Measurements from ENCODE around the gene MKRN1.
A peak's percentile ranks its signal among the peaks of the same experiment; 100 is the strongest.
"Not testable (repeated sequence)": the region's sequence is repeated elsewhere in the genome, so short reads cannot be mapped to it uniquely, and the experiment has no call there.

The MKRN1 gene

DNA sequence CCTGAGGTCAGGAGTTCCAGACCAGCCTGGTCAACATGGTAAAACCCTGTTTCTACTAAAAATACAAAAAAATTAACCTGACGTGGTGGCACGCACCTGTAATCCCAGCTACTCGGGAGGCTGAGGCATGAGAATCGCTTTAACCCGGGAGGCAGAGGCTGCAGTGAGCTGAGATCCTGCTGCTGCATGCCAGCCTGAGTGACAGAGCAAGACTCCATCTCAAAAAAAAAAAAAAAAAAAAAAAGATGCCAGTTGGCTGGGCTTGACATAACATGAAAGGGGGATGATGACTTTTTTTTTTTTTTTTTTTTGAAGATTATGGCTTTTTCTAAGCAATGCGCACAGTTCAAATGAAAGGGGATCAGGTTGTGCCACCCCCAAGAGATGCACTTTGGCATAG, 28.3 kb upstream of the MKRN1 start:
- not testable (repeated sequence) for H3K9ac ChIP-seq (ENCODE audit: low read depth, low read length); H3K4me1 ChIP-seq (ENCODE audit: control insufficient read depth, insufficient read depth, low read length)

DNA sequence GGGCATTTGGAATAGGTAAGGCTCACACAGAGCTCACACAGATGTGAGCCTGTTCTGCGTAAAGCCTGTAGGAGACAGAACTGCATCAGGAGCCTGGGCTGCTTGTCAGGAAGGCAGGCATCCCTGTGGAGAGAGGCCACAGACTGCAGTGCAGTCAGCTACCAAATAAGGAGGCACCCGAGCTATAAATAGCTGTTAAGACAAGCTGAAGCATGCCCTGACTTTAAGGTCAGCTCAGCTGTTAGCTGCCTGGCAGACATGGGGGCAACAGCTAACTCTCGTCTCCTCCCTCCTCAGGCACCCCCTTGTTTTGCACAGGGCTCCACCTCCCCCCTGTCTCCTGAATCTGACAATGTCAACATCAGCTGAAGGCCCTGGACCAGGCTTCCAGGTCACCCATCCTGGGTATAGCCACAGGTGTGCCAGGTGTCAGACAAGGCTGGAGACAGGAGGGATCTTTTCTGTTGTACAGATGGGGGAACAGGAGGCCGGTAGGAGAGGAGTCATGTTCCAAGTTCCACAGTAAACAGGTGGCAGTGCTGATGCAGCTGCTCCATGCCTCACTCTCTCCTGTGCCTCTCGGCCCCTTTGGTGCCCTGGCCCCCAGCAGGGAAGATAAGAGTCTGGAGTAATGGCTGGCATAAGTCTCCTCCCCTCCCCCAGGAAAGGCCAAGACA, 27.6 kb upstream of the MKRN1 start:
- no peaks in the 10 kb centered on the region for H3K36me3 ChIP-seq (ENCODE audit: insufficient read depth, low read length)
- no peak overlapping the region for H3K9ac ChIP-seq (ENCODE audit: low read depth, low read length)
- no peaks in the 10 kb centered on the region for H3K9me3 ChIP-seq (replicated peaks; ENCODE audit: low read length)
- H3K27me3 ChIP-seq (ENCODE audit: control insufficient read depth, insufficient read depth, low read length) = no peaks in the 10 kb centered on the region
- H3K4me3 ChIP-seq (ENCODE audit: low read length) = no peak overlapping the region
- no peak overlapping the region for H3K4me2 ChIP-seq (ENCODE audit: low read length)
- peaks cover 4% of the 10 kb centered on the region for H3K4me1 ChIP-seq (ENCODE audit: control insufficient read depth, insufficient read depth, low read length)

More for the DNA sequence above, 28.3 kb upstream of the MKRN1 start:
- H3K36me3 ChIP-seq (ENCODE audit: insufficient read depth, low read length); H3K9me3 ChIP-seq (replicated peaks; ENCODE audit: low read length); H3K27me3 ChIP-seq (ENCODE audit: control insufficient read depth, insufficient read depth, low read length); H3K4me3 ChIP-seq (ENCODE audit: low read length); H3K4me2 ChIP-seq (ENCODE audit: low read length): not testable (repeated sequence)

DNA sequence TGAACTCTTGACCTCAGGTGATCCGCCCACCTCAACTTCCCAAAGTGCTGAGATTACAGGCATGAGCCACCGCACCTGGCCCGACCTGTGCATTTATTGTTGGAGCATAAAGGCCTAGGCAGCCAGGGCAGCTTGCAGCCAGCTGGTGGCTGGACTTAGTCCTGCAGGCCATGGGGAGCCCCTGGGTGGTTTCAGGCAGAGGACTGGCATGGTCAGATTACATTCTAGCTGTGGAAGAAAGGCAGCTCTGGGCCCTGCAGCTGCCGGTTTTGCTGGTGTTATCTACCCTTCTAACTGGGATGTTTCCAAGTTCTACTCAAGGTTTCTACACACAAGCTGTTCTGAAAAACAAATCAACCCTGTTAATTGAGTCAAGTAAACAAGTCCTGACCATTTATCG, 22.7 kb upstream of the MKRN1 start:
- Histone ChIP-seq H3K9ac (ENCODE audit: low read depth, low read length) (no peak overlapping the region), H3K9me3 (replicated peaks; ENCODE audit: low read length) (no peaks in the 10 kb centered on the region), H3K36me3 (ENCODE audit: insufficient read depth, low read length) (no peaks in the 10 kb centered on the region), H3K4me1 (ENCODE audit: control insufficient read depth, insufficient read depth, low read length) (peaks cover 2% of the 10 kb centered on the region), H3K4me2 (ENCODE audit: low read length) (no peak overlapping the region), H3K27me3 (ENCODE audit: control insufficient read depth, insufficient read depth, low read length) (no peaks in the 10 kb centered on the region), H3K4me3 (ENCODE audit: low read length) (no peak overlapping the region)

DNA sequence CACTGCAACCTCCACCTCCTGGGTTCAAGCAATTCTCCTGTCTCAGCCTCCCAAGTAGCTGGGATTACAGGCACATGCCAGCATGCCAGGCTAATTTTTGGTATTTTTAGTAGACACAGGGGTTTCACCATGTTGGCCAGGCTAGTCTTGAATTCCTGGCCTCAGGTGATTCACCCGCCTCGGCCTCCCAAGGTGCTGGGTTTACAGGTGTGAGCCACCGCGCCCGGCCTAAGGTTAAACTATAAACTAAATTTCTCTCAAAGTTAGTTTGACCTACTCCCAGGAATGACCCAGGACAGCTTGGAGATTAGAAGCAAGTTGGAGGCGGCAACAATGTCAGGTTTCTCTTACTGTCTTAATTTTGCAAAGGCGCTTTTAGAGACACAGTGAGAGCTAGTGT, 18.5 kb upstream of the MKRN1 start:
- not testable (repeated sequence) for H3K9ac ChIP-seq (ENCODE audit: low read depth, low read length); H3K9me3 ChIP-seq (replicated peaks; ENCODE audit: low read length); H3K4me1 ChIP-seq (ENCODE audit: control insufficient read depth, insufficient read depth, low read length); H3K27me3 ChIP-seq (ENCODE audit: control insufficient read depth, insufficient read depth, low read length); H3K4me2 ChIP-seq (ENCODE audit: low read length); H3K36me3 ChIP-seq (ENCODE audit: insufficient read depth, low read length); H3K4me3 ChIP-seq (ENCODE audit: low read length)

DNA sequence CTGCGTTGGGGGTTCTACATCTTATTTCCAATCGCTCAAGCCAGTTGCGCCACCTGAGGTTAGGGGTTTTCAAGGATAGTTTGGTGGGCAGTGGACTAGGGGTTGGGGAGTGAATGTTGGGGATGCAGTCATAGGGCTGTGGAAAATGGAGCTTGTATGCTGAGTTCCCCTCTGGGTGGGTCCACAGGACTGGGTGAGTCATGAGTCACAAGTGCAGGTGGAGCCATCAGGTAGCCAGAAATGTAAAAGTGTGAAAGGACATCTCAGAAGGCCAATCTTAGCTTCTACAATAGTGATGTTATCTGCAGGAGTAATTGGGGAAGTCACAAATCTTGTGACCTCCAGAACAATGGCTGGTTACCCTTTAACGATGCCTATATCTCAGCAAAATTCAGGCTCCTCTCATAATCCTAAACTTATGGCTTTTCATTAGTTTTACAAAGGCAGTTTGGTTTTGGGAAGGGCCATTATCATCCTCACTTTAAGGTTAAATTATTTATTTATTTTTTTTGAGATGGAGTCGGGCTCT, 18.0 kb upstream of the MKRN1 start:
- Histone ChIP-seq H3K4me1 (ENCODE audit: control insufficient read depth, insufficient read depth, low read length) (no peaks in the 10 kb centered on the region), H3K36me3 (ENCODE audit: insufficient read depth, low read length) (no peaks in the 10 kb centered on the region), H3K4me3 (ENCODE audit: low read length) (no peak overlapping the region), H3K9me3 (replicated peaks; ENCODE audit: low read length) (no peaks in the 10 kb centered on the region), H3K9ac (ENCODE audit: low read depth, low read length) (no peak overlapping the region), H3K27me3 (ENCODE audit: control insufficient read depth, insufficient read depth, low read length) (no peaks in the 10 kb centered on the region), H3K4me2 (ENCODE audit: low read length) (no peak overlapping the region)

DNA sequence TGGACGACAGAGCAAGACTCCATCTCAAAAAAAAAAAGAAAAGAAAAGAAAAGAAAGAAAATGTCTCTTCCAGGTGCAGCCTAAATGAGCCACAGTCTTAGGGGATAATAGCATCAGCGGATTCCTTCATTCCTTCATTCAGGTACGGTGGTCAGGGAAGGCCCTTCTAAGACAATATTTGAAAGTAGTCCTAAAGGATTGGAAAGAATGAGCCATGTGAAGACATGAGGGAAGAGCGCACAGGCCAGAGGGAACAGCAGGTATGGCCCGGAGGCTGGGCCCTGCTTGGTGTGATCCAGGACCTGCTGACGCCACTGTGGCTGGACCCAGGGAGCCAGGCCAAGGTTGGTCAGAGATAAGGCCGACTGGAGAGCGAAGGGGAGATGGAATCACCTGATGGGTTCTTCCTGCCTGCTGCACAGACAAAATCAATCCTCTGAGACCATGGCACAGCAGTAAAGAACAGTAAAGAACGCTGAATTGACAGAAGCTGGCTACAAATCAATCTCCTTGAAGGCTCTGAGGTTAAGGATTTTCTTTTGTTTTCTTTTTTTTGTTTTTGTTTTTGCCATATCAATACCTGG, 16.3 kb upstream of the MKRN1 start:
- Histone ChIP-seq H3K9ac (ENCODE audit: low read depth, low read length) (no peak overlapping the region), H3K4me3 (ENCODE audit: low read length) (no peak overlapping the region), H3K4me1 (ENCODE audit: control insufficient read depth, insufficient read depth, low read length) (no peaks in the 10 kb centered on the region), H3K36me3 (ENCODE audit: insufficient read depth, low read length) (no peaks in the 10 kb centered on the region), H3K9me3 (replicated peaks; ENCODE audit: low read length) (no peaks in the 10 kb centered on the region), H3K27me3 (ENCODE audit: control insufficient read depth, insufficient read depth, low read length) (no peaks in the 10 kb centered on the region), H3K4me2 (ENCODE audit: low read length) (no peak overlapping the region)

DNA sequence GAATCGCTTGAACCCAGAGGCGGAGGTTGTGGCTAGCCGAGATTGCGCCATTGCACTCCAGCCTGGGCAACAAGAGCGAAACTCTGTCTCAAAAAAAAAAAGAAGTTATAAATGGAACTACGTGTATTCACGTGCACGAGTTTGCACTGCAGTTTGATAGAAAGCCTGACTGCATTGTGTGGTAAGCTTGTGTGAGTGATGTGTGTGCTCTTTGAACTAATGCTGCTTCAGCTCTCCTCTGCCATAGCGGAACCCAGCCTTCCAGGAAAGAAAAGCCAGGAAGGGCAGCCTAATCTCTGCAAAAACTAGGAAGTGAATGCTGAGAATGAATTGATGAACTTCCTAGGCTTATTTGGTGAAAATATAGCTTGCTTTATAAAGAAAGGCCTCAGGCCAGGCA, 15.6 kb upstream of the MKRN1 start:
- Histone ChIP-seq H3K9me3 (replicated peaks; ENCODE audit: low read length) (no peaks in the 10 kb centered on the region), H3K4me2 (ENCODE audit: low read length) (no peak overlapping the region), H3K9ac (ENCODE audit: low read depth, low read length) (no peak overlapping the region), H3K4me1 (ENCODE audit: control insufficient read depth, insufficient read depth, low read length) (no peaks in the 10 kb centered on the region), H3K36me3 (ENCODE audit: insufficient read depth, low read length) (no peaks in the 10 kb centered on the region), H3K4me3 (ENCODE audit: low read length) (no peak overlapping the region), H3K27me3 (ENCODE audit: control insufficient read depth, insufficient read depth, low read length) (no peaks in the 10 kb centered on the region)

DNA sequence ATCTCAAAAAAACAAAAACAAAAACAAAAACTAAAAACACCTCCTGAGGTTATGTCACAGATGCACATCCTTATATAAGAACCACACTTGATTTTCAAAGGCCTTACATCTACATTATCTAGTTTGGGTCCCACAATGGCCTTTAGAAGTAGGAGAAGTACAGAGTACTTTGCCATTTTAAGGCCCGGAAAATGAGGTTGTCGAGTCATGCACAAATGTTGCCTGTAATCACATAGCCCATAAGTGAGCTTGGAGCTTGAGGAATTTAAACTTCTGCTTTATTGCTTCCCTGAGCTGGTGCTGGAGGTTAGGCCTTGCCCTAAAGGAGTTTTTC, 9.7 kb upstream of the MKRN1 start:
- no peak overlapping the region for H3K4me3 ChIP-seq (ENCODE audit: low read length)

DNA sequence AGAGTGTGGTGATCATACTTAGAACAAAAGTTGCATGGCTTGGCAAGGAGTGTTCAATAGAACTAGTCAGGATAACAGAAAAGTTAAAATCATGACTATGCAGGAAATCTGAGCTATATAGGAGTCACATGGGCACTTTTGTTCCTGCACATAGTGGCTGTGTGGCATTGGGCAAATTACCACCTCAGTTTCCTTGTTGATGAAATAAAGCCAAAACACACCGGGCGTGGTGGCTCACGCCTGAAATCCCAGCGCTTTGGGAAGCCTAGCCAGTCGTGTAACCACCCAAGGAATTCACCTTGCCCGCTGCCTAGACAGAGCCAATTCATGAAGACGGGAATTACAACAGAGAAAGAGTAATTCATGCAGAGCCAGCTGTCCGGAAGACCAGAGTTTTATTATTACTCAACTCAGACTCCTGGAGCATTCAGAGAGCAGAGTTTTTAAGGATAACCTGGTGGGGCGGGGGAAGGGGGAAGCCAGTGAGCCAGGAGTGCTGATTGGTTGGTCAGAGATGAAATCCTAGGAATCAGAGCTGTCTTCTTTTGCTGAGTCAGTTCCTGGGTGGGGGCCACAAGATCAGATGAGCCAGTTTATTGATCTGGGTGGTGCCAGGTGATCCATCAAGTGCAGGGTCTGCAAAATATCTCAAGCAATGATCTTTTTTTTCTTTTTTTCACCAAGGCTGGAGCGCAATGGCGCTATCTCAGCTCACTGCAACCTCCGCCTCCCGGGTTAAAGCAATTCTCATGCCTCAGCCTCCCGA, 6.4 kb upstream of the MKRN1 start:
- Histone ChIP-seq H3K4me1 (ENCODE audit: control insufficient read depth, insufficient read depth, low read length) (no peaks in the 10 kb centered on the region), H3K36me3 (ENCODE audit: insufficient read depth, low read length) (no peaks in the 10 kb centered on the region), H3K9ac (ENCODE audit: low read depth, low read length) (no peak overlapping the region), H3K9me3 (replicated peaks; ENCODE audit: low read length) (no peaks in the 10 kb centered on the region), H3K4me2 (ENCODE audit: low read length) (peak overlapping the region; percentile 35), H3K4me3 (ENCODE audit: low read length) (no peak overlapping the region), H3K27me3 (ENCODE audit: control insufficient read depth, insufficient read depth, low read length) (peaks cover 20% of the 10 kb centered on the region)

More for the DNA sequence above, 9.7 kb upstream of the MKRN1 start:
- no peak overlapping the region for H3K9ac ChIP-seq (ENCODE audit: low read depth, low read length)
- no peak overlapping the region for H3K4me2 ChIP-seq (ENCODE audit: low read length)
- no peaks in the 10 kb centered on the region for H3K4me1 ChIP-seq (ENCODE audit: control insufficient read depth, insufficient read depth, low read length)
- no peaks in the 10 kb centered on the region for H3K9me3 ChIP-seq (replicated peaks; ENCODE audit: low read length)
- peaks cover 11% of the 10 kb centered on the region for H3K27me3 ChIP-seq (ENCODE audit: control insufficient read depth, insufficient read depth, low read length)
- H3K36me3 ChIP-seq (ENCODE audit: insufficient read depth, low read length) = no peaks in the 10 kb centered on the region

DNA sequence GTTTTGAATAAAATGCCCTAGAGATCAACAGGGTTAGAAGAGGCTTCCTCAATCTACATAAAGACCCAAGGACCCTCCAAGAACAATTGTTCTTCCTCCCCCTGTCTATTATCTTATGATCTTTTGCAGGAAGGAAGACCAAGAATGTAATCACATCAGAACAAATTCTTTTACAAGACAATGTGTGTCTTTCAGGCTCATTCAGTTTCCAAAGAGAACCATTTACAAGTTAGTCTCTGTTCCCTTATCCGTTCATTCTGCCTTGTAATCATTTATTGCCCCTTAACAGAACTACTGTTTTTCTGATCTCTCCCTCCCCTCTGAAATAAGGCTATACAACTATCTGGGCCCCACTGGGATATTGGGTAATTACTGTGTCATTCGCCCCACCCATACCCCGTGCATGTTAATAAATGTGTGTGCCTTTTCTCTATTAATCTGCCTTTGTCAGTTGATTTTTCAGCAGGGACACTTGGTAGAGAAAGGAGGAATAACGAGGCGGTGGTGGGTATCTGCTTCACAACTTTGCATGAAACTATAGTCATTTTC, 5.7 kb upstream of the MKRN1 start:
- Histone ChIP-seq H3K4me1 (ENCODE audit: control insufficient read depth, insufficient read depth, low read length) (no peaks in the 10 kb centered on the region), H3K4me3 (ENCODE audit: low read length) (no peak overlapping the region)

DNA sequence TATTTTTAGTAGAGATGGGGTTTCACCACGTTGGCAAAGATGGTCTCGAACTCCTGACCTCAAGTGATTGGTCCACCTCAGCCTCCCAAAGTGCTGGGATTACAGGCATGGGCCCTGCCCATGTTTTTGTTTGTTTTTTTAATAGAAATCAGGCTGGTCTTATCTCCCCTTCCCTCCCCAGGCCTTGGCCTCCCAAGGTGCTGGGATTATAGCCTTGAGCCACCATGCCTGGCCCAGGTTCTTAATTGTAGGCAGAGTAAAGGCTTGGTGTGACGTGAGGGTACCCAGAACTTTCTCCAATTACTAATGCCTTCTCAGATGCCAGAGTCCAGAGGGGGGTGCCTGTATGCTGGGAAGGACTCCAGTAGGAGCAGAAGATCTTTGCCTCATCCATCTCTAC, 5.2 kb upstream of the MKRN1 start:
- Histone ChIP-seq H3K9ac (ENCODE audit: low read depth, low read length) (no peak overlapping the region), H3K4me3 (ENCODE audit: low read length) (no peak overlapping the region), H3K36me3 (ENCODE audit: insufficient read depth, low read length) (no peaks in the 10 kb centered on the region), H3K27me3 (ENCODE audit: control insufficient read depth, insufficient read depth, low read length) (peaks cover 20% of the 10 kb centered on the region), H3K9me3 (replicated peaks; ENCODE audit: low read length) (no peaks in the 10 kb centered on the region), H3K4me2 (ENCODE audit: low read length) (no peak overlapping the region), H3K4me1 (ENCODE audit: control insufficient read depth, insufficient read depth, low read length) (peaks cover 3% of the 10 kb centered on the region)

More for the DNA sequence above, 5.7 kb upstream of the MKRN1 start:
- Histone ChIP-seq H3K9me3 (replicated peaks; ENCODE audit: low read length) (no peaks in the 10 kb centered on the region), H3K36me3 (ENCODE audit: insufficient read depth, low read length) (no peaks in the 10 kb centered on the region), H3K9ac (ENCODE audit: low read depth, low read length) (no peak overlapping the region), H3K4me2 (ENCODE audit: low read length) (no peak overlapping the region), H3K27me3 (ENCODE audit: control insufficient read depth, insufficient read depth, low read length) (peaks cover 20% of the 10 kb centered on the region)

Data from skeletal muscle satellite cell (primary cell).